H1 (cell line): Measurements from ENCODE around the gene B4GALNT3. TPM values are rescaled to one million over a fixed set of nuclear protein-coding genes. Genes with fewer than 3 reads are reported as not detected.

Experiments
- CTCF ChIA-PET: fragments of 300-600 bp; sonication (Branson Sonifier 250); formaldehyde crosslinking; loops from one replicate; lab custom pipeline; 2021; ENCODE audit not compliant: partially characterized antibody; lab: Charles Lee
- POLR2A ChIA-PET: fragments of 300-600 bp; sonication (Branson Sonifier 250); formaldehyde crosslinking; loops from one replicate; lab custom pipeline; 2021; ENCODE audit warnings: inconsistent platforms; ENCODE audit not compliant: partially characterized antibody; lab: Charles Lee
- DNase-seq, 2 experiments: peaks; one replicate each; pipeline versions ENCODE4 v3.0.0 to v3.0.0-alpha.2; 2010 to 2022; ENCODE audit warnings: low spot score in 2 of 2, low read depth in 1 of 2, mixed read lengths in 1 of 2
- FAIRE-seq: peaks from 2 replicates; lab custom pipeline; 2011; peaks lifted over from hg19 to GRCh38; lab: Jason Lieb, UNC
- H2AFZ ChIP-seq: 2 replicates; pipeline ENCODE4 v1.8.1; 2012; ENCODE audit warnings: low read length, inconsistent platforms
- H2AK5ac ChIP-seq: 2 replicates; pipeline ENCODE4 v1.6.1; 2013; ENCODE audit warnings: low read depth, low read length
- H2BK120ac ChIP-seq: replicated peaks from 2 replicates; pipeline ENCODE3; 2013; ENCODE audit warnings: low read depth, low read length, inconsistent platforms
- H2BK12ac ChIP-seq: 2 replicates; pipeline ENCODE4 v1.6.1; 2013; ENCODE audit warnings: low read depth, low read length
- H2BK15ac ChIP-seq: 2 replicates; pipeline ENCODE4 v1.6.1; 2013; ENCODE audit warnings: low read length
- H2BK20ac ChIP-seq: 2 replicates; pipeline ENCODE4 v1.6.1; 2013; ENCODE audit warnings: low read length
- H2BK5ac ChIP-seq: 2 replicates; pipeline ENCODE4 v1.6.1; 2013; ENCODE audit warnings: low read depth, low read length
- H3K14ac ChIP-seq: 2 replicates; pipeline ENCODE4 v1.6.1; 2013; ENCODE audit warnings: inconsistent platforms; ENCODE audit not compliant: insufficient read length
- H3K18ac ChIP-seq: 2 replicates; pipeline ENCODE4 v1.6.1; 2013; ENCODE audit warnings: low read length; ENCODE audit errors: extremely low read depth
- H3K23ac ChIP-seq: 2 replicates; pipeline ENCODE4 v1.6.1; 2013; ENCODE audit warnings: inconsistent platforms; ENCODE audit not compliant: insufficient read length
- H3K23me2 ChIP-seq: 2 replicates; pipeline ENCODE4 v1.6.1; 2013; ENCODE audit warnings: low read depth, low read length
- H3K27ac ChIP-seq: 2 replicates; pipeline ENCODE4 v1.6.1; 2011; ENCODE audit warnings: low read depth, low read length, inconsistent platforms
- H3K27me3 ChIP-seq, 4 experiments: replicated peaks in 1 of 4; 1 replicate in 1 of 4; 2 replicates in 3 of 4; pipeline versions ENCODE4 v1.6.1 to v1.8.1; 2011 to 2013; ENCODE audit warnings: low read length in 3 of 4, mild to moderate bottlenecking in 3 of 4, inconsistent platforms in 2 of 4, mixed read lengths in 2 of 4, moderate library complexity in 1 of 4; ENCODE audit not compliant: control insufficient read depth in 3 of 4, insufficient read depth in 3 of 4; ENCODE audit errors: extremely low read depth in 1 of 4
- H3K36me3 ChIP-seq, 4 experiments: 2 replicates each; pipeline versions ENCODE4 v1.6.1 to v1.8.1; 2011 to 2013; ENCODE audit warnings: mild to moderate bottlenecking in 4 of 4, low read length in 3 of 4, moderate library complexity in 2 of 4, control low read depth in 1 of 4, inconsistent platforms in 1 of 4; ENCODE audit not compliant: insufficient read depth in 4 of 4, control insufficient read depth in 2 of 4
- H3K4ac ChIP-seq: replicated peaks from 2 replicates; pipeline ENCODE3; 2013; ENCODE audit warnings: low read length, low read depth, mixed read lengths, inconsistent platforms; ENCODE audit not compliant: insufficient read length
- H3K4me1 ChIP-seq, 4 experiments: replicated peaks in 1 of 4; 1 replicate in 1 of 4; 2 replicates in 3 of 4; pipeline versions ENCODE4 v1.6.1 to v1.8.1; 2011 to 2013; ENCODE audit warnings: low read length in 3 of 4, inconsistent platforms in 2 of 4, mixed read lengths in 1 of 4; ENCODE audit not compliant: insufficient read depth in 4 of 4, control insufficient read depth in 3 of 4
- H3K4me2 ChIP-seq, 2 experiments: 2 replicates each; pipeline versions ENCODE4 v1.6.1 to v1.8.1; 2011 to 2013; ENCODE audit warnings: low read depth in 2 of 2, low read length in 2 of 2, control low read depth in 1 of 2, inconsistent platforms in 1 of 2, mild to moderate bottlenecking in 1 of 2; ENCODE audit not compliant: insufficient read depth in 1 of 2
- H3K4me3 ChIP-seq, 4 experiments: fragments of 200-600, 300-600 bp in 1 of 4; sonication (generic), shearing (Covaris generic), sonication (Bioruptor Twin) in 1 of 4; 2 replicates each; pipeline versions ENCODE4 v1.5.1 to v1.8.1; 2011 to 2016; ENCODE audit warnings: low read length in 4 of 4, low read depth in 3 of 4, control low read depth in 2 of 4, inconsistent platforms in 2 of 4, mild to moderate bottlenecking in 2 of 4, mixed read lengths in 1 of 4, moderate library complexity in 1 of 4; ENCODE audit not compliant: insufficient read depth in 2 of 4; ENCODE audit errors: extremely low read depth in 1 of 4
- H3K56ac ChIP-seq: replicated peaks from 2 replicates; pipeline ENCODE3; 2013; ENCODE audit warnings: low read depth, mild to moderate bottlenecking, mixed read lengths, low read length, inconsistent platforms; ENCODE audit not compliant: insufficient read length
- H3K79me1 ChIP-seq: 2 replicates; pipeline ENCODE4 v1.6.1; 2013; ENCODE audit warnings: low read depth, low read length, control low read depth
- H3K79me2 ChIP-seq, 2 experiments: 2 replicates each; pipeline versions ENCODE4 v1.6.1 to v1.8.1; 2012 to 2013; ENCODE audit warnings: low read length in 2 of 2, mild to moderate bottlenecking in 2 of 2, inconsistent platforms in 1 of 2; ENCODE audit not compliant: insufficient read depth in 2 of 2, control insufficient read depth in 1 of 2
- H3K9ac ChIP-seq, 4 experiments: replicated peaks in 1 of 4; 1 replicate in 1 of 4; 2 replicates in 3 of 4; pipeline versions ENCODE4 v1.6.1 to v1.8.1; 2011 to 2013; ENCODE audit warnings: low read depth in 3 of 4, low read length in 3 of 4, control low read depth in 2 of 4, mild to moderate bottlenecking in 2 of 4, moderate library complexity in 2 of 4, inconsistent platforms in 1 of 4; ENCODE audit errors: extremely low read depth in 1 of 4
- H3K9me3 ChIP-seq, 2 experiments: 2 replicates each; pipeline versions ENCODE4 v1.6.1 to v1.8.1; 2012 to 2013; ENCODE audit warnings: mild to moderate bottlenecking in 2 of 2, moderate library complexity in 2 of 2, control low read depth in 1 of 2, inconsistent platforms in 1 of 2, low read depth in 1 of 2, low read length in 1 of 2, mixed read lengths in 1 of 2; ENCODE audit not compliant: insufficient read depth in 2 of 2
- H4K20me1 ChIP-seq, 2 experiments: replicated peaks in 1 of 2; 2 replicates each; pipeline versions ENCODE3 to v1.8.1; 2011 to 2013; ENCODE audit warnings: inconsistent platforms in 2 of 2, low read length in 2 of 2, mild to moderate bottlenecking in 1 of 2; ENCODE audit not compliant: insufficient read depth in 2 of 2, control insufficient read depth in 1 of 2
- H4K5ac ChIP-seq: 2 replicates; pipeline ENCODE4 v1.6.1; 2013; ENCODE audit warnings: low read length, low read depth, mixed read lengths, inconsistent platforms; ENCODE audit not compliant: insufficient read length
- H4K8ac ChIP-seq: 2 replicates; pipeline ENCODE4 v1.8.0; 2013; ENCODE audit warnings: mild to moderate bottlenecking, moderate library complexity, low read length, inconsistent platforms; ENCODE audit not compliant: insufficient read depth; ENCODE audit errors: extremely low read depth
- H4K91ac ChIP-seq: replicated peaks from 2 replicates; pipeline ENCODE3; 2013; ENCODE audit warnings: low read length, mixed read lengths, inconsistent platforms; ENCODE audit not compliant: insufficient read length
- CBX5 ChIP-seq: fragments of 300-800, 300-1000 bp; sonication (generic); IDR thresholded peaks from 2 replicates; pipeline ENCODE4 v1.7.1; 2016; ENCODE audit warnings: antibody characterized with exemption, low read length, low read depth
- CREB1 ChIP-seq: IDR thresholded peaks from 2 replicates; pipeline ENCODE4 v1.6.1; 2012; ENCODE audit warnings: inconsistent platforms
- JUN ChIP-seq: IDR thresholded peaks from 2 replicates; pipeline ENCODE4 v1.6.1; 2011; ENCODE audit warnings: low read depth, mild to moderate bottlenecking, improper control_type of control experiment, low read length
- POLR2AphosphoS5 ChIP-seq: IDR thresholded peaks from 2 replicates; pipeline ENCODE4 v1.6.1; 2011; ENCODE audit warnings: low read depth, low read length
- POU5F1 ChIP-seq: IDR thresholded peaks from 2 replicates; pipeline ENCODE4 v1.6.1; 2011; ENCODE audit warnings: low read depth, mild to moderate bottlenecking, low read length, moderate library complexity
- RNF2 ChIP-seq: fragments of 200-900, 300-1000 bp; sonication (generic); IDR thresholded peaks from 2 replicates; pipeline ENCODE4 v1.7.1; 2016; ENCODE audit warnings: borderline replicate concordance, low read depth, mild to moderate bottlenecking, antibody characterized with exemption, low read length; ENCODE audit not compliant: poor library complexity, severe bottlenecking; ENCODE audit errors: missing control alignments
- SIX5 ChIP-seq: IDR thresholded peaks from 2 replicates; pipeline ENCODE4 v1.6.1; 2011; ENCODE audit warnings: mild to moderate bottlenecking, low read depth, low read length
- TAF1 ChIP-seq: IDR thresholded peaks from 2 replicates; pipeline ENCODE4 v1.6.1; 2011; ENCODE audit warnings: mild to moderate bottlenecking, low read depth, low read length
- TAF7 ChIP-seq: optimal IDR thresholded peaks from 2 replicates; pipeline ENCODE3; 2011; ENCODE audit warnings: low read depth, mild to moderate bottlenecking, inconsistent platforms, low read length, moderate library complexity, borderline replicate concordance
- USF2 ChIP-seq: IDR thresholded peaks from 2 replicates; pipeline ENCODE4 v1.6.1; 2011; ENCODE audit warnings: low read length, improper control_type of control experiment
- WGBS, 2 experiments: shearing (Covaris generic) in 1 of 2; methylation state at CpG; one replicate each; pipeline versions ENCODE4 v1.1.6 to v1.1.7; 2013 to 2015; ENCODE audit warnings: low lambda C conversion rate in 2 of 2, mixed read lengths in 2 of 2, inconsistent platforms in 1 of 2, low coverage in 1 of 2, missing lambda C conversion rate in 1 of 2; ENCODE audit not compliant: insufficient replicate concordance in 2 of 2, insufficient coverage in 1 of 2, insufficient read length in 1 of 2; ENCODE audit errors: extremely low coverage in 1 of 2, missing lambda C conversion rate in 1 of 2; 5-methylcytosine and 5-hydroxymethylcytosine counted together
- polyA plus RNA-seq, 7 experiments: library from polyadenylated mRNA; depleted of rRNA in 3 of 7; stranded (reverse) in 5 of 7; unstranded in 2 of 7; fragments of >200 nt in 5 of 7; fragments of 200-250 nt in 2 of 7; gene quantifications; 1 replicate in 5 of 7; 2 replicates in 1 of 7; 4 replicates in 1 of 7; pipeline versions ENCODE4 v1.2.1 to v1.2.3, GENCODE V29; 2011 to 2013; ENCODE audit warnings: missing spikeins in 2 of 7, mixed read lengths in 2 of 7
- total RNA-seq: library from RNA; stranded (reverse); fragmentation: NEBNext Ultra II Directional; extraction: Animal tissue kit (Norgen Biotek cat#: 25700); gene quantifications from 2 replicates; pipeline ENCODE4 v1.2.1, GENCODE V29; 2021

The B4GALNT3 gene
- total and polyA plus RNA-seq, 2 of the 8 experiments (the other 6 are each of a cell fraction or from before 2014, with no cell fraction given) = 12.5 to 20.3 TPM

GRCh38 chr12:585062-586061 lies 125.6 kb downstream of the B4GALNT3 start:
- CTCF ChIA-PET = interaction anchor here (0.9 to 3.1 kb wide), 5 partner anchors 9 to 230 kb away, joined by 3 to 17 read pairs (median 3); no protein-coding TSS in a partner anchor
- H2AK5ac ChIP-seq = no peak overlapping the region
- TF ChIP-seq POLR2AphosphoS5 (no peak), CREB1 (no peak), SIX5 (no peak), USF2 (no peak), RNF2 (no peak), TAF1 (no peak), JUN (no peak), CBX5 (no peak), TAF7 (no peak), POU5F1 (no peak)

More at GRCh38 chr12:585062-586061, 125.6 kb downstream of the B4GALNT3 start:
- Histone ChIP-seq H3K27me3 (no peaks in the 10 kb centered on the region), H3K9me3 (no peaks in the 10 kb centered on the region), H3K4ac (no peak overlapping the region), H3K79me2 (no peaks in the 10 kb centered on the region), H3K4me3 (no peak overlapping the region), H3K23ac (no peak overlapping the region), H3K23me2 (peaks cover 4% of the 10 kb centered on the region; the same call in 1 of the 2 replicates), H3K27ac (no peak overlapping the region), H3K79me1 (no peaks in the 10 kb centered on the region; the same call in 1 of the 2 replicates), H3K18ac (no peak overlapping the region), H3K36me3 (no peaks in the 10 kb centered on the region), H4K91ac (no peak overlapping the region), H2BK5ac (no peak overlapping the region; the same call in 1 of the 2 replicates), H3K4me1 (no peaks in the 10 kb centered on the region), H2BK15ac (no peak overlapping the region), H4K8ac (no peak overlapping the region), H3K14ac (no peak overlapping the region), H2BK20ac (no peak overlapping the region), H3K56ac (no peak overlapping the region), H3K4me2 (no peak overlapping the region), H4K20me1 (peaks cover 0 to 3% of the 10 kb centered on the region in 2 experiments), H4K5ac (no peak overlapping the region), H2BK12ac (no peak overlapping the region), H2AFZ (peak overlapping the region; percentile 44; the same call in 1 of the 2 replicates), H3K9ac (no peak overlapping the region), H2BK120ac (no peak overlapping the region)
- FAIRE-seq (no peak), DNase-seq (no peak)
- 93% methylated on average over 30 of the region's 30 CpGs; no CpG with 5 or more reads in 1 of the 2 experiments for WGBS, 2 experiments
- POLR2A ChIA-PET = interaction anchor here (0.6 to 1.0 kb wide), 2 partner anchors 13 to 46 kb away, joined by 3 read pairs; no protein-coding TSS in a partner anchor
